GM19468 (cell line): ENCODE results near the gene SEC23IP.
"Not testable (repeated sequence)": the region's sequence is repeated elsewhere in the genome, so short reads cannot be mapped to it uniquely, and the experiment has no call there.

Source experiments
- ATAC-seq: cut with Tn5 transposase; IDR thresholded peaks from one replicate; pipeline ENCODE4 v1.9.1; 2021; ENCODE audit warnings: mild to moderate bottlenecking, moderate library complexity, moderate number of reproducible peaks; ENCODE audit not compliant: unreplicated experiment; ENCODE audit errors: extremely low read depth

SEC23IP gene

DNA sequence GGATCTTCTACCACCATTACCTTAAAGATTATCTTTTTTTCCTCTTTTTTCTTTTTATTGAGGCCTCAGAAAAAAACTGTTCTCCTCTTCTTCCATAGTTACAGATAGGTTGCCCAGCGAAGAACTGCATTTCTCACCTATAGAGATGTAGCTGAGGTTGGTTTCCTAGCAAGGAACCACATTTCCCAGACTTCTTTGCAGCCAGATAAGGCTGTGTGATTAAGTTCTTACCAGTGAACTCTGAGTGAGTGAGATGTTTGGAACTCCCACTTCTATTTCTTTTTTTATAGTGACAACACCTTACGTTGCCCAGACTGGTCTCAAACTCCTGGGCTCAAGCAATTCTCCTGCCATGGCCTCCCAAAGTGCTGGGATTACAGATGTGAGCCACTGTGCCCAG, 14.0 kb upstream of the SEC23IP start:
- no peak for ATAC-seq

DNA sequence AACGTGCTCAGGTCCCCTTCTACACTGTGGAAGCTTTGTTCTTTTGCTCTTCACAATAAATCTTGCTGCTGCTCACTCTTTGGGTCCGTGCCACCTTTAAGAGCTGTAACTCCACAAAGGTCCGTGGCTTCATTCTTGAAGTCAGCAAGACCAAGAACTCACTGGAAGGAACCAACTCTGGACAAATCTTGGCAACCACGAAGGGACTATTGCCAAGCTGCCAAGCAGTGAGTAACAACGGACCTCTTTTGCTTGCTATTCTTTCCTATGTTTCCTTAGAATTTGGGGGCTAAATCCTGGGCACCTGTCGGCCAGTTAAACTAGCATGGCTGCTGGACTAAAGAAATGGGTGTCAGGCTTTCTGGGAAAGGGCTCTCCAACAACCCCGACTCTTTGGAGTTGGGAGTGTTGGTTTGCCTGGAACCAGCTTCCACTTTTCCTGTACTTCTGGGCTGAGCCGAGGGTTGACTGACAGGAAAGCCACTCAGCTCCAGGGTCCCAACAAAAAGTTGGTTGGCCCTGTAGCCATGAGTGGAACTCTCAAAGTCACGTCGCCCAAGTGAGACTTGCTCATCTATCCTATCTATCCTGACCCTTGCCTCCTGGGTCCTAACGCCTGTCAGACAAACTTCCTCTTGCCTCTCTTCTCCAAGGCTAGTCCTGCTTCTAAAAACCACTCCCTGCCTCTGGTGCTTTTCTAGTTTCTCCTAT, 8.5 kb upstream of the SEC23IP start:
- not testable (repeated sequence) for ATAC-seq

DNA sequence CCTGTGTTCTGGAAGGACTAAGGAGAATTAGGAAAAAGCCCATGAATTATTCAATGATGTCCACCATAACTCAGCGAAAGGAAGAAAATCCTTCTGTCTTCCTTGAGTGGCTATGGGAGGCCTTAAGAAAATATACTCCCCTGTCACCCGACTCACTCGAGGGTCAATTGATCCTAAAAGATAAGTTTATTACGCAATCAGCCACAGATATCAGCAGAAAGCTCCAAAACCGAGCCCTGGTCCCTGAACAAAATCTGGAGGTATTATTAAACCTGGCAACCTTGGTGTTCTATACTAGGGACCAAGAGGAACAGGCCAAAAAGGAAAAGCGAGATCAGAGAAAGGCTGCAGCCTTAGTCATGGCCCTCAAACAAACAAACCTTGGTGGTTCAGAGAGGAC, 6.5 kb upstream of the SEC23IP start:
- not testable (repeated sequence) for ATAC-seq

DNA sequence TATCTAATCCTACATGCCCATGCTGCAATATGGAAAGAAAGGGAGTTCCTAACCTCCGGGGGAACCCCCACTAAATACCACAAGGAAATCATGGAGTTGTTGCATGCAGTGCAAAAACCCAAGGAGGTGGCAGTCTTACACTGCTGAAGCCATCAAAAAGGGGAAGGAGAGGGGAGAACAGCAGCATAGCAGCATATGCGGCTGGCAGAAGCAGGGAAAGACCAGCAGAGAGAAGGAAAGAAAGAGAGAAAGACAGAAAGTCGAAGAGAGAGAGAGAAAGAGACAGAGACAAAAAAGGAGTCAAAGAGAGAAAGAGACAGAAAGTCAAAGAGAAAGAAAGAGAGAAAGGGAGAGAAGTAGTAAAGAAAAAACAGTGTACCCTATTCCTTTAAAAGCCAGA, 3.8 kb upstream of the SEC23IP start:
- ATAC-seq = not testable (repeated sequence)

DNA sequence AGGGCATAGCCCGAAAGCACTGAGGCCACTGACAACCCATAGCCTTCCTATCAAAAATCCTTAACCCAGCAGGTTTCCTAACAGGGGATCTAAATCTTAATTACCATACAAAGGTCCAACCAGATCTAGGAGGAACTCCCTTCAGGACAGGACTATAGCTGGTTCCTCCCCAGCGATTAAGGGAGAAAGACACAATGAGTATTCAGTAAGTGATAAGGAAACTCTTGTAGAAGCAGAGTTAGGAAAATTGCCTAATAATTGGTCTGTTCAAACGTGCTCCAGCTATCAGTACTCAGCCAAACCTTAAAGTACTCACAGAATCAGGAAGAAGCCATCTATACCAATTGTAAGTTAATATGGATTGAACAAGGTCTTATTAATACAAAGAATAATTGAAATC, 3.3 kb upstream of the SEC23IP start:
- ATAC-seq = not testable (repeated sequence)

DNA sequence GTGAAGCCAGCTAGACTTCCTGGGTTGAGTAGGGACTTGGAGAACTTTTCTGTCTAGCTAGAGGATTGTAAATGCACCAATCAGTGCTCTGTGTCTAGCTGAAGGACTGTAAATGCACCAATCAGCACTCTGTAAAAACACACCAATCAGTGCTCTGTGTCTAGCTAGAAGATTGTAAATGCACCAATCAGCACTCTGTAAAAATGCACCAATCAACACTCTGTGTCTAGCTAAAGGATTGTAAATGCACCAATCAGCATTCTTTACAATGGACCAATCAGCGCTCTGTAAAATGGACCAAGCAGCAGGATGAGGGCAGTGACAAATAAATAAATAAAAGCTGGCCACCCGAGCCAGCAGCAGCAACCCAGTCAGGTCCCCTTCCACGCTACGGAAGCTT, 2.2 kb upstream of the SEC23IP start:
- ATAC-seq = not testable (repeated sequence)

DNA sequence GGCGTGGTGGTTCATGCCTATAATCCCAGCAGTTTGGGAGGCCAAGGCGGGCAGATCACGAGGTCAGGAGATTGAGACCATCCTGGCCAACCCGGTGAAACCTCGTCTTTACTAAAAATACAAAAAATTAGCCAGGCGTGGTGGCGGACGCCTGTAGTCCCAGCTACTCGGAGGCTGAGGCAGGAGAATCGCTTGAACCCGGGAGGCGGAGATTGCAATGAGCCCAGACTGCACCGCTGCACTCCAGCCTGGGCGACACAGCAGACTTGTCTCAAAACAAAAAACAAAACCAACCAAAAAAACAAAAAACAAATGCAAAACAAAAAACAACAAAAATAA, 712 bp upstream of the SEC23IP start:
- ATAC-seq = not testable (repeated sequence)

DNA sequence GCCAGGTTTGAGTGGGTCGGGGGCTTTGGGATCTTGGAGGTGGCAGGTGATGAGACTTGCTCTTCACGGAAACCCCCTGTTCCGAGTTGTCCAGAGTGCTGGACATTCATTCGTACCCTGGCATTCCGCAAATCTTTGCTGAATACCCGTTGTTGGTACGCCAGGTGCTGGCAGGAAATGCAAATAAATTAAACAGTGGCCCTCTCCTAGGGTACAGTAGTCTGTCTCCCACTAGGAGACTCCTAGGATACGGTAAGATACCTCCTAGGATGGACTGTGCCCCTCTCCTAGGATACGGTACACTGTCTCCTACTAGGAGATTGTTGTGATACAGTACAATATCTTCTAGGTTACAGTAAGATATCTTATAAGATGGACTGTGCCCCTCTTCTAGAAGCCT, 544 bp downstream of the SEC23IP start:
- no peak for ATAC-seq

DNA sequence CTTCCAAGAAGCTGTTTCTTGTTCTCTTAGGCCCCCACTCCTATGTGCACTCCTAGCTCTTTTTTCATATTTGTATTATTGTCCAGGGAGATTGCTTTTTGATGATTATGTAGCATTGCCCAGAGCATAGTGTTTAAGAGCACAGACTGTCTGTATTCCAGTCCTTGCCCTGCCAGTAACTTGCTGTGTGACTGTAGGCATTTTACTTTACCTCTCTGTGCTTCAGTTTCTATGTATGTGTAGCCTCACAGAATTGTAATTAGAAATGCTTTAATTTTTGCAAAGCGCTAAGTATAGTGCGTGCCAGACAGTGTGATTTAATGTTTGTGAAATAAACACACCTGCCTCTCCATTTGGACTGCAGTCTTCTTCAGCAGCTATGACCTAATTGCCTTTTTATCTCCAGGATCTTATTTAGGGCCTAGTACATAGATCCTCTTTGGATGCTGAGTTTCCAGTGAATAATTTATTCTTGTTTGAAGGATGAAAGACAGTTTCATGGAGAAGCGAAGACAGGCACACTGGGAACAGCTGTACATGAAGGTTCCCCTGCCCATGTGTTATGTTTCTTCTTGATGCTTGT, 1.4 kb downstream of the SEC23IP start:
- no peak for ATAC-seq

DNA sequence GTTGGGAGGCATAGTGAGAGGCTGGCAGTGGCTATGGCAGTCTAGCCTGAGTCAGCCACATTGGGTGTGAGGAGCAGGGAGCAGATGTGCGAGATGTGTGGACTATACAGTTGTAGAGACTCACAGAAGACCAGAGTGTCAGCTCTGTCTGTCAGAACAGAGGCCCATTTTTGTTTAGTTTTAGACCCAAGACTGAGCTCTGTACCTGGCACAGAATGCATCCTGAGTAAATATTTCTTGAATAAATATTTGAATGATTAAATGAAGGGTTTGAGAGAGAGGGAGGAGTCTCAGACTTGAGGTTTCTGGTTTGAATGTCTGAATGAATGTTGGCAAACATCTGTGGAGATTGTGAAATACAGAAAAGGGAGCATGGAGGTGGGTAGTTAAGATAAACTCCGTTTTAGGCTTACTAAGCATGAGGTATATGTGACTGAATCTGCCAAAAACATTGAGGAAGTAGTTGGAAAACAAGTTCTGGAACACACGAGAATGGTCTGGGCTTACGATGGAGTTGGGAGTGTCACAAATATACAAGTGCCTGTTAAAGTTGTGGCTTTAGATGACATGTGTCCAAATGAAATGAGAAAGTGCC, 3.6 kb downstream of the SEC23IP start:
- no peak for ATAC-seq

DNA sequence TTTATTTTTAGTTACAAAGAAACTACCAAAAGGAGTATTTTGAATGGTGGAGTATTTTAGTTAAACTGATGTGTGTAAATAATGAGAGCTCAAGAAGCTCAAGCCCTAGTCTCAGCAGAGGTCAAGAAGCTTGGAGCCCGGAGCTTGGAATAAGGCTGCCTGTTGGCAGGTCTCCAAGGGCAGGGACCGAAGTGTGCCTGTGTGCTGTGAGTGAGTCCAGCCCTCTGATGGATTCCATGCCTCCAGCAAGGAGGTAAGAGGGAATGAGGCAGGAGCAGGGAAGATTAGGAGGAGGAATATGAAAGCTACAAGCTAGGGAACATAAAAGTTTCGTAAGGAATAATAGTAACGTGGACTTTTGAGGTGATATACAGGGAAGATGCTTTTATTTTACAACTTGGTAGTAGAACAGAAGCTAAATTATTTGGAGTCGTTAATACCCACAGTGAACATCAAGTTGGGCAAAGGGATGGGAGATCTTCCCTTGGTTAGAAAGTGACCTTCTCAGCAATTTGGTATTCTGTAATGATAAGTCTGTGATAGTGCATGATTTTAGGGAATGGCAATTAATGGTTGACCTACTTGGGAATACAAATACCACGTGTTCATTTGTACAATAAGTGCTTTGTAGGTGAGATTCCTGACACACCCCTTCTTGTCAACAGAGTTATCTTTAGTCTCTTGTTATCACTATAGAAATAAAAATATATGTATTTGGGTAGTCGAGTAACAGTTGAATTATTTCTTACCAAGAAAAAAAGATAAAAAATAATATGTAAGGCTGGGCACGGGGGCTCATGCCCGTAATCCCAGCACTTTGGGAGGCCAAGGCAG, 4.6 kb downstream of the SEC23IP start:
- no peak for ATAC-seq

DNA sequence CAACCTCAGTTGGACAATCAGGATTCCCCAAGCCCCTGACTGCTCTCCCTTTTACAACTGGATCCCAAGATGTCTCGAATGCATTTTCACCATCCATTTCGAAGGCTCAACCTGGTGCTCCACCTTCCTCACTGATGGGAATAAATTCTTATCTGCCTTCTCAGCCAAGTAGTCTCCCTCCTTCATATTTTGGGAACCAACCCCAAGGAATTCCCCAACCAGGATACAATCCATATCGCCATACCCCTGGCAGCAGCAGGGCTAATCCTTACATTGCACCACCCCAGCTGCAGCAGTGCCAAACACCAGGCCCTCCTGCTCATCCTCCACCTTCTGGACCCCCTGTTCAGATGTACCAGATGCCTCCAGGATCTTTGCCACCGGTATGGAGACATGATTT, 6.0 kb downstream of the SEC23IP start:
- no peak for ATAC-seq

DNA sequence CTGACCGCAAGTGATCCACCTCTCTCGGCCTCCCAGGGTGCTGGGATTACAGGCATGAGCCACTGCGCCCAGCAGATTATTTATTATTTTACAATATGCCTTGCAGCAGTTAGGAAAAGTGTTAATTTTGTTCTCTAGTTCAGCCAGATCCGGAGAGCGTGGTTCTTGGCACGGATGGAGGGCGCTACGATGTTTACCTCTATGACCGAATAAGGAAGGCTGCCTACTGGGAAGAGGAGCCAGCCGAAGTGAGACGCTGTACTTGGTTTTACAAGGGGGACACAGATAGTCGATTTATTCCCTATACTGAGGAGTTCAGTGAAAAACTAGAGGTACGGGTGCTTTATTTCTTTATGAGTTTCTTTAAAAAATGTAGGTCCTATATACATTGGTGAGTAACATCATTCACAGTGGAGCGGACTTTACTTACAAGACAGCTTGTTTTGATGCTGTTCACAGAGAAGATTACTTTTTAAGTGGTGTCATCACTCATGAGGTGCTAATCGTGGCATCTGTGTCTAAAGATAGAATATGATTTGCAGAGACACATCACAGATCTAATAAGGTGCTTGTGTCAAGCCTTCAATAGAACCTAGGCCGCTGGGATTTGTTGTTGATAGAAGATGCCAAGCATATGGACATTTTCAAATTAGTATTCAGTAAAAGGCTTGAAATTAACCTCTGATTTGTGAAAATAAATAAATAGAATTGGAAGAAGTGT, 11.6 kb downstream of the SEC23IP start:
- no peak for ATAC-seq

DNA sequence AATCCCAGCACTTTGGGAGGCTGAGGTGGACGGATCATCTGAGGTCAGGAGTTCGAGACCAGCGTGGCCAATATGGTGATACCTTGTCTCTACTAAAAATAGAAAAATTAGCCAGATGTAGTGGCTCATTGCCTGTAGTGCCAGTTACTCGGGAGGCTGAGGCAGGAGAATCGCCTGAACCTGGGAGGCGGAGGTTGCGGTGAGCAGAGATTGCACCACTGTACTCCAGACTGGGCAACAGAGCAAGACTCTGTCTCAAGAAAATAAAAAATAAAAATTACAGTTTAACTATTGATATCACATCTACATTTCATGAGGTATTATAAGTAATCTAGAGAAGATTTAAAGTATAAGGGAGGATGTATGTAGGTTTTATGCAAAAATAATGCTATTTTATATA, 15.2 kb downstream of the SEC23IP start:
- not testable (repeated sequence) for ATAC-seq

DNA sequence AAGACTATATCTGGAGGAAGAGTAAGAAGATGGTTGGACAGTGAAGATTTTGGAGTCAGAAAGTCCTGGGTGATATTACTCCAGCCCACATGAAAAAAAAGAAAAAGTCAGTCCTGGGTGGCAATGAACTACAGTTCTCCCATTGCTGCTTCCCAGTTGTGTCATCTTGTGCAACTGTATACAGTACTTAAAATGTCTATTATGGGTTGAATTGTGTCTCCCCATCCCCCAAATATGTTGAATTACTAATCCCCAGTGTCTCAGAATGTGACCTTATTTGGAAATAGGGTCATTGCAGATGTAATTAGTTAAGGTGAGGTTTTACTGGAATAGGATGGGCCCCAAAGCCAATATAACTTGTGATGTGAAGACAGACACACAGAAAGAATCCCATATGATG, 15.6 kb downstream of the SEC23IP start:
- no peak for ATAC-seq

DNA sequence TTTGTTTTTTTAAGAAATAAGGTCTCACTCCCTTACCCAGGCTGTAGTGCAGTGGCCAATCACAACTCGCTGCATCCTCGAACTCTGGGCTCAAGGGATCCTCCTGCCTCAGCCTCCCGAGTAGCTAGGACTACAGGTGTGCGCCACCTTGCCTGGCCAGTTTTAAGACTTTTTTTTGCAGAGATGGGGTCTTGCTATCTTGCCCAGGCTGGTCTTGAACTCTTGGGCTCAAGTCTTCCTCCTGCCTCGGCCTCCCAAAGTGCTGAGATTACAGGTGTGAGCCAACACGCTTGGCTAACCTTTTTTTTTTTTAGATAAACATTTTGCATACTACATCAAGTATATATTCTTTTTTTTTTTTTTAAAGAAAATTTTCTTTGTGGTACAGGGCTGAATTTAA, 18.2 kb downstream of the SEC23IP start:
- no peak for ATAC-seq

DNA sequence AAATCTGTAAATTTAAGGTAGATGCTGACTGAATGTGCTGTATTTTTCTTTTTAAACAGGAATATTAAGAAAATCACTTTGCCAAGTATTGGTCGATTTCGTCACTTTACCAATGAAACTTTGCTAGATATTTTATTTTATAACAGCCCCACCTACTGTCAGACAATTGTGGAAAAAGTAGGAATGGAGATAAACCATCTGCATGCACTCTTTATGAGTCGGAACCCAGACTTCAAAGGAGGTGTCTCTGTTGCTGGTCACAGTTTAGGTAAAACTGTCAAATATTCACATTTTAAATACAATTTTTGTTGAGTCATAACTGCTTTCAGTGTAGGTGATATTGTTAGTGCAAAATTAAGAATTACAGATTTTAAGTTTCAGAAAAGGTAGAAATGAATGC, 25.2 kb downstream of the SEC23IP start:
- ATAC-seq = no peak

DNA sequence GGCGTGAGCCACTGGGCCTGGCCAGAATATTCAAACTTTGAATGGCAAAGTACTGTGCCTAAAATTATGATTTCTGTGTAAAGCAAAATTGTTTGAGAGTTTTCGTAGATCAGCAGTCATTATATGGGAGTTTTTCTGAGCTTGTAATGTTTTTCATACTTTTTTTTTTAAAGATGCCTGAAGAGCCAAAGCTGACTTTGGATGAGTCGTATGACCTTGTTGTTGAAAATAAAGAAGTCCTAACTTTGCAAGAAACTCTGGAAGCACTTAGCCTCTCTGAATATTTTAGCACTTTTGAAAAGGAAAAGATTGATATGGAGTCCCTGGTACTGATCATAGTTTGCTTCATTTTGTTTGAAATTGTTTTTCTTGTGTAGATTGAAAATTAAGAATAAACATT, 26.7 kb downstream of the SEC23IP start:
- ATAC-seq = no peak

DNA sequence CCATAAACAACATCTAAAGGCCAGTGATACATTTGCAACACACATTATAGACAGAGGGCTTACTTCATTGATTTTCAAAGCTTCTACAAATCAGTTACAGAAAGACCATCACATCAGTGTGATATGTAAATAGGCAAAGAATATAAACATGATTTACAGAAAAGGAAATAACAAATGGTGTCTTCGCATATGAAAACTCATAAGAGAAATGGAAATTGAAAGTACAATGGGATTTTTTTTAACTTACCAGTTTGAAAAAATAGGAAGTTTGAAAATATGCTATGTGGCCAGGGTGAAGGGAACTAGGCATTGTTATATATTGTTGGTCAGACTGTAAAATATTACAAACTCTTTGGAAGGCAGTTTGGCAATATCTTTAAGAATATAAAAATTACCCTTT, 27.3 kb downstream of the SEC23IP start:
- ATAC-seq = peak; percentile 39

DNA sequence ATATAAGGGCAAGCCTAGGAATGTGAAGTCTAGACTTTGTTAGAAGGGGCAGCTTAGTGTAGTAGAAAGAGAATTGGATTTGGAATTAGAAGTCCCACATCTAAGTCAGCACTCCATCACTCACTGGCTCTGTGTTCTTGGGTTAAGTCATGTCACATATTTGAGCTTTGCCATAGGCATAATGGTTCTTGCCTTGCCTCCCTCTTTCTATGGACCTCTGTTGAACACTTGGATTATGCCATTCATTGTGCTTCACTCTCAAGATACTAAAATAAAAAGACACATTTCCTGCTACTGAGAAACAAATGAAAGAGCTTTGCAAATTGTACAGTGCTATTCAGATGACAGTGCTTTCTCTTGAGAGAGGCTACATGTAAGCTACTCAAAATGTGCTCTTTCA, 35.9 kb downstream of the SEC23IP start:
- no peak for ATAC-seq
